Astrocyte (in vitro differentiated cells and primary cell): ENCODE data around the gene SLC24A4.

Source experiments
- CTCF ChIP-seq: IDR thresholded peaks from 2 replicates; pipeline ENCODE4 v1.5.1; 2011; ENCODE audit warnings: low read depth, mild to moderate bottlenecking, inconsistent platforms, low read length, moderate library complexity; ENCODE audit not compliant: insufficient read depth
- EZH2 ChIP-seq: IDR thresholded peaks from 2 replicates; pipeline ENCODE4 v1.6.1; 2012; ENCODE audit warnings: mild to moderate bottlenecking, low read length, inconsistent platforms; ENCODE audit not compliant: insufficient read depth

- TF ChIP-seq CTCF (no peak), EZH2 (no peak)
Measured at GRCh38 chr14:92501891-92502351, 179.0 kb downstream of the SLC24A4 start.
